Measurements from ENCODE around the gene AMH. TPM values are rescaled to one million over a fixed set of nuclear protein-coding genes. Genes with fewer than 3 reads are reported as not detected.
A peak's percentile ranks its signal among the peaks of the same experiment; 100 is the strongest.
"Not testable (repeated sequence)": the region's sequence is repeated elsewhere in the genome, so short reads cannot be mapped to it uniquely, and the experiment has no call there.

Gene AMH
- total RNA-seq (100 to 1,000 TPM; 180 to 268 TPM), polyA plus RNA-seq (ENCODE audit: insufficient read depth, low read depth, low replicate concordance) (50.8 TPM)
- long read RNA-seq, donor 1, transcript AMH-201 (5 exons, 1,821 nt), result major isoform, 442 of 1,022 reads
- long read RNA-seq, donor 1, transcript AMH-202 (3 exons, 1,686 nt), result minor isoform, 50 of 1,022 reads
- long read RNA-seq, donor 1, partial matches to known transcripts, result 388 of 1,022 reads
- long read RNA-seq, donor 1, other reads (novel, unspliced or antisense), result 139 of 1,022 reads
- long read RNA-seq, donor 2, transcript AMH-202 (3 exons, 1,686 nt), result minor isoform, 42 of 547 reads
- long read RNA-seq, donor 2, transcript AMH-201 (5 exons, 1,821 nt), result major isoform, 337 of 547 reads
- long read RNA-seq, donor 2, partial matches to known transcripts, result 89 of 547 reads
- long read RNA-seq, donor 2, other reads (novel, unspliced or antisense), result 79 of 547 reads

- Histone ChIP-seq H3K36me3 (ENCODE audit: low read depth, missing control alignments) (no peaks in the 10 kb centered on the region), H3K9me3 (no peaks in the 10 kb centered on the region), H3K27me3 (no peaks in the 10 kb centered on the region), H3K4me1 (peaks cover 39% of the 10 kb centered on the region), H3K27ac (peak within 1 kb of the TSS; percentile 24 to 47), H3K4me3 (no peak within 1 kb of the TSS)
- DNase-seq, result peak; percentile 82
- TF ChIP-seq POLR2A (IDR thresholded peaks at IDR 0.05) (no peak), CTCF (IDR thresholded peaks at IDR 0.05) (no peak)
- 55 to 65% methylated on average over 4 to 27 of the region's 27 CpGs for WGBS, 2 donors
- intact Hi-C loops (cut with DNase I; ENCODE audit: low total_unique reads), result no loop called here
Measured at GRCh38 chr19:2249010-2249866, at the start of gene AMH. TSS of gene AMH (plus strand) at chr19:2249323. CDS start at chr19:2249333, 10 bp downstream.

- 92 to 96% methylated on average over 9 to 27 of the region's 37 CpGs for WGBS, 2 donors
- Histone ChIP-seq H3K4me3 (no peak overlapping the region), H3K36me3 (ENCODE audit: low read depth, missing control alignments) (no peaks in the 10 kb centered on the region), H3K27me3 (no peaks in the 10 kb centered on the region), H3K4me1 (no peaks in the 10 kb centered on the region), H3K27ac (no peak overlapping the region), H3K9me3 (no peaks in the 10 kb centered on the region)
- TF ChIP-seq POLR2A (IDR thresholded peaks at IDR 0.05) (no peak), CTCF (IDR thresholded peaks at IDR 0.05) (no peak)
- intact Hi-C loops (cut with DNase I; ENCODE audit: low total_unique reads), result no loop called here
- DNase-seq, result no peak
Measured at GRCh38 chr19:2199861-2200623, 49.1 kb upstream of the AMH start.

GRCh38 chr19:2200624-2201294 lies 48.4 kb upstream of the AMH start:
- H3K9me3 ChIP-seq; H3K4me3 ChIP-seq; H3K27ac ChIP-seq; H3K27me3 ChIP-seq; intact Hi-C loops (cut with DNase I; ENCODE audit: low total_unique reads); H3K4me1 ChIP-seq; H3K36me3 ChIP-seq (ENCODE audit: low read depth, missing control alignments); DNase-seq: not testable (repeated sequence)
- 93 to 94% methylated on average over 50 of the region's 50 CpGs for WGBS, 2 donors

GRCh38 chr19:2201473-2202148 lies 47.5 kb upstream of the AMH start:
- TF ChIP-seq POLR2A (IDR thresholded peaks at IDR 0.05) (no peak), CTCF (IDR thresholded peaks at IDR 0.05) (no peak)
- intact Hi-C loops (cut with DNase I; ENCODE audit: low total_unique reads), result no loop called here
- Histone ChIP-seq H3K36me3 (ENCODE audit: low read depth, missing control alignments) (no peaks in the 10 kb centered on the region), H3K4me1 (no peaks in the 10 kb centered on the region), H3K9me3 (no peaks in the 10 kb centered on the region), H3K27me3 (no peaks in the 10 kb centered on the region), H3K27ac (no peak overlapping the region), H3K4me3 (no peak overlapping the region)
- no peak for DNase-seq
- 95 to 97% methylated on average over 20 to 21 of the region's 21 CpGs for WGBS, 2 donors
